ENCODE results near the gene HOXB4.

- TF ChIP-seq NFE2L1 (CRISPR knock-in tag; IDR thresholded peaks at IDR 0.05) (no peak), CTCF (IDR thresholded peaks at IDR 0.05) (no peak), ATF3 (CRISPR knock-in tag; conservative IDR thresholded peaks at IDR 0.05) (no peak), ATF6 (CRISPR knock-in tag; IDR thresholded peaks at IDR 0.05) (no peak), SP1 (CRISPR knock-in tag; conservative IDR thresholded peaks at IDR 0.05) (no peak), HMGXB4 (CRISPR knock-in tag; IDR thresholded peaks at IDR 0.05) (no peak), USF1 (CRISPR knock-in tag; IDR thresholded peaks at IDR 0.05) (no peak), ETV6 (CRISPR knock-in tag; IDR thresholded peaks at IDR 0.05) (no peak), ZNF121 (CRISPR knock-in tag; IDR thresholded peaks at IDR 0.05) (no peak), ZNF219 (CRISPR knock-in tag; IDR thresholded peaks at IDR 0.05; ENCODE audit: borderline replicate concordance) (no peak), ELF4 (CRISPR knock-in tag; IDR thresholded peaks at IDR 0.05; ENCODE audit: low read depth) (no peak), ZNF416 (CRISPR knock-in tag; IDR thresholded peaks at IDR 0.05) (no peak), MAX (CRISPR knock-in tag; IDR thresholded peaks at IDR 0.05) (no peak), IRF1 (CRISPR knock-in tag; IDR thresholded peaks at IDR 0.05) (no peak)
These were observed 10.4 kb upstream of the HOXB4 start for GRCh38 chr17:48588528-48588927.
